Osteoblast (primary cell): Measurements from ENCODE around the gene HOXA11. TPM values are rescaled to one million over a fixed set of nuclear protein-coding genes. Genes with fewer than 3 reads are reported as not detected.
A peak's percentile ranks its signal among the peaks of the same experiment; 100 is the strongest.

Experiments
- DNase-seq: peaks from one replicate; pipeline ENCODE4 v3.0.0; 2011; ENCODE audit warnings: low spot score, mixed read lengths; ENCODE audit not compliant: insufficient read length; ENCODE audit errors: missing footprints
- H2AFZ ChIP-seq: 2 replicates; pipeline ENCODE4 v1.6.0; 2011; ENCODE audit warnings: mild to moderate bottlenecking, low read length
- H3K27ac ChIP-seq: 2 replicates; pipeline ENCODE4 v1.5.1; 2011; ENCODE audit warnings: mild to moderate bottlenecking, low read depth, low read length, moderate library complexity
- H3K27me3 ChIP-seq: 2 replicates; pipeline ENCODE4 v1.6.0; 2012; ENCODE audit warnings: mild to moderate bottlenecking, control low read depth, inconsistent platforms, low read length, moderate library complexity; ENCODE audit not compliant: insufficient read depth
- H3K36me3 ChIP-seq: 2 replicates; pipeline ENCODE4 v1.5.1; 2011; ENCODE audit warnings: mild to moderate bottlenecking, low read length, control low read depth, moderate library complexity; ENCODE audit not compliant: insufficient read depth
- H3K4me1 ChIP-seq: 2 replicates; pipeline ENCODE4 v1.5.1; 2011; ENCODE audit warnings: mild to moderate bottlenecking, low read length, control low read depth, moderate library complexity; ENCODE audit not compliant: insufficient read depth
- H3K4me2 ChIP-seq: 2 replicates; pipeline ENCODE4 v1.6.0; 2011; ENCODE audit warnings: mild to moderate bottlenecking, low read length; ENCODE audit not compliant: insufficient read depth
- H3K4me3 ChIP-seq: fragments of 200-600 bp; sonication (generic); 3 replicates; pipeline ENCODE4 v1.5.1; 2012; ENCODE audit warnings: mild to moderate bottlenecking, low read length, inconsistent platforms; ENCODE audit not compliant: insufficient read depth
- H3K79me2 ChIP-seq: 2 replicates; pipeline ENCODE4 v1.6.0; 2012; ENCODE audit warnings: mild to moderate bottlenecking, low read length, control low read depth, inconsistent platforms; ENCODE audit not compliant: insufficient read depth
- H3K9me3 ChIP-seq: 2 replicates; pipeline ENCODE4 v1.5.1; 2011; ENCODE audit warnings: low read depth, low read length, control low read depth
- H4K20me1 ChIP-seq: 2 replicates; pipeline ENCODE4 v1.6.0; 2012; ENCODE audit warnings: mild to moderate bottlenecking, low read length, control low read depth; ENCODE audit not compliant: insufficient read depth
- CTCF ChIP-seq: IDR thresholded peaks from 2 replicates; pipeline ENCODE4 v1.5.1; 2011; ENCODE audit warnings: mild to moderate bottlenecking, low read depth, low read length, moderate library complexity; ENCODE audit errors: extremely low read depth
- total RNA-seq: library from RNA; depleted of rRNA; stranded (reverse); fragments of >200 nt; gene quantifications from 2 replicates; pipeline ENCODE4 v1.2.3, GENCODE V29; 2012

The HOXA11 gene
- total RNA-seq, 1 donor = 15.2 TPM

GRCh38 chr7:27223941-27224575, 39.0 kb upstream of the HOXA11 start:
- no peak for DNase-seq
- Histone ChIP-seq H3K4me2 (no peak overlapping the region), H4K20me1 (no peaks in the 10 kb centered on the region), H3K27ac (no peak overlapping the region), H3K4me3 (no peak overlapping the region), H3K27me3 (peaks cover 33% of the 10 kb centered on the region), H3K36me3 (no peaks in the 10 kb centered on the region), H3K4me1 (no peaks in the 10 kb centered on the region), H2AFZ (no peak overlapping the region), H3K9me3 (no peaks in the 10 kb centered on the region), H3K79me2 (no peaks in the 10 kb centered on the region)
- TF ChIP-seq CTCF = no peak

- no peak overlapping the region for H2AFZ ChIP-seq
Measured at GRCh38 chr7:27221201-27221797, 36.3 kb upstream of the HOXA11 start.

GRCh38 chr7:27220440-27220955, 35.5 kb upstream of the HOXA11 start:
- Histone ChIP-seq H3K9me3 (no peaks in the 10 kb centered on the region), H2AFZ (no peak overlapping the region), H3K4me2 (no peak overlapping the region), H4K20me1 (no peaks in the 10 kb centered on the region), H3K79me2 (no peaks in the 10 kb centered on the region), H3K27ac (no peak overlapping the region), H3K27me3 (peaks cover 26% of the 10 kb centered on the region), H3K36me3 (no peaks in the 10 kb centered on the region), H3K4me1 (no peaks in the 10 kb centered on the region), H3K4me3 (no peak overlapping the region)
- DNase-seq = peak; percentile 68
- TF ChIP-seq CTCF = no peak

More at GRCh38 chr7:27221201-27221797, 36.3 kb upstream of the HOXA11 start:
- Histone ChIP-seq H3K9me3 (no peaks in the 10 kb centered on the region), H3K4me1 (no peaks in the 10 kb centered on the region), H3K27ac (no peak overlapping the region), H3K4me3 (no peak overlapping the region), H3K27me3 (peaks cover 33% of the 10 kb centered on the region), H3K36me3 (no peaks in the 10 kb centered on the region), H3K79me2 (no peaks in the 10 kb centered on the region), H3K4me2 (no peak overlapping the region), H4K20me1 (no peaks in the 10 kb centered on the region)
- DNase-seq = peak; percentile 77
- no peak for TF ChIP-seq CTCF

- no peaks in the 10 kb centered on the region for H4K20me1 ChIP-seq
- H3K4me3 ChIP-seq = no peak overlapping the region
- H3K4me1 ChIP-seq = no peaks in the 10 kb centered on the region
- H3K9me3 ChIP-seq = no peaks in the 10 kb centered on the region
- H3K27ac ChIP-seq = no peak overlapping the region
- no peak overlapping the region for H2AFZ ChIP-seq
- DNase-seq = no peak
- no peak overlapping the region for H3K4me2 ChIP-seq
- H3K27me3 ChIP-seq = peaks cover 19% of the 10 kb centered on the region
- no peaks in the 10 kb centered on the region for H3K79me2 ChIP-seq
- no peaks in the 10 kb centered on the region for H3K36me3 ChIP-seq
- no peak for TF ChIP-seq CTCF
Measured at GRCh38 chr7:27219821-27220220, 34.8 kb upstream of the HOXA11 start.
